COR-L47 (cell line): Measurements from ENCODE around the gene CDC25B.
"Not testable (repeated sequence)": the region's sequence is repeated elsewhere in the genome, so short reads cannot be mapped to it uniquely, and the experiment has no call there.

Experiments used
- DNase-seq: peaks from one replicate; lab custom pipeline; 2025; lab: John Stamatoyannopoulos, UW

Gene CDC25B

GRCh38 chr20:3829891-3830290 is 33.8 kb downstream of the CDC25B start:
- DNase-seq: not testable (repeated sequence)

GRCh38 chr20:3836132-3836531 is 40.0 kb downstream of the CDC25B start:
- no peak for DNase-seq

- no peak for DNase-seq
These were observed 43.2 kb downstream of the CDC25B start for GRCh38 chr20:3839328-3839727.

GRCh38 chr20:3840201-3840600 is 44.1 kb downstream of the CDC25B start:
- not testable (repeated sequence) for DNase-seq

GRCh38 chr20:3842348-3842930 is 46.3 kb downstream of the CDC25B start:
- no peak for DNase-seq

- no peak for DNase-seq
These were observed 47.4 kb downstream of the CDC25B start for GRCh38 chr20:3843490-3843889.

- DNase-seq: not testable (repeated sequence)
These were observed 48.0 kb downstream of the CDC25B start for GRCh38 chr20:3843990-3844619.

- DNase-seq: no peak
These were observed 50.2 kb downstream of the CDC25B start for GRCh38 chr20:3846378-3846739.

GRCh38 chr20:3846740-3847428 is 50.8 kb downstream of the CDC25B start, which contains the start of gene MAVS:
TSS of gene MAVS (plus strand) at chr20:3846834. CDS start at chr20:3854625, 7,791 bp downstream.
- DNase-seq: peak; percentile 79

- no peak for DNase-seq
These were observed 51.4 kb downstream of the CDC25B start for GRCh38 chr20:3847429-3847940.

- no peak for DNase-seq
These were observed 52.5 kb downstream of the CDC25B start for GRCh38 chr20:3848565-3848964.

- DNase-seq: no peak
These were observed 58.4 kb downstream of the CDC25B start for GRCh38 chr20:3854462-3854871.
